ENCODE measurements around the gene TRIP12. TPM values are rescaled to one million over a fixed set of nuclear protein-coding genes. Genes with fewer than 3 reads are reported as not detected.

The TRIP12 gene
- total RNA-seq, 4 donors from 2014 or later: 156 to 182 (median 168) TPM

- H3K27me3 ChIP-seq: peaks cover 0 to 92% (median 31%) of the 10 kb centered on the region in 4 donors
- no peaks in the 10 kb centered on the region for H3K9me3 ChIP-seq
- H3K27ac ChIP-seq (replicated peaks in 1 of 4): no peak overlapping the region
- intact Hi-C loops (cut with DNase I): no loop called here
- peak overlapping the region; percentile 42 to 55 (median 46) for H3K4me3 ChIP-seq
- TF ChIP-seq EP300 (IDR thresholded peaks at IDR 0.05) (no peak), CTCF (IDR thresholded peaks at IDR 0.05) (no peak), POLR2A (IDR thresholded peaks at IDR 0.05; ENCODE audit: low read depth) (no peak), POLR2AphosphoS5 (IDR thresholded peaks at IDR 0.05) (no peak)
- no peaks in the 10 kb centered on the region for H3K36me3 ChIP-seq
- DNase-seq (ENCODE audit: extremely low spot score): no peak
- 1% methylated on average over 18 of the region's 60 CpGs for WGBS
- H3K4me1 ChIP-seq: peaks cover 16 to 28% (median 22%) of the 10 kb centered on the region in 4 donors
Measured at GRCh38 chr2:229714736-229715541, 206.9 kb downstream of the TRIP12 start.

GRCh38 chr2:229714080-229714735 lies 207.6 kb downstream of the TRIP12 start, which contains the start of gene DNER:
TSS of gene DNER (minus strand) at chr2:229714555. CDS start at chr2:229714423, 132 bp downstream.
- WGBS: 0% methylated on average over 4 of the region's 84 CpGs
- Histone ChIP-seq H3K4me3 (peak within 1 kb of the TSS; percentile 42 to 55 (median 46)), H3K36me3 (no peaks in the 10 kb centered on the region), H3K27ac (replicated peaks in 1 of 4) (no peak within 1 kb of the TSS), H3K9me3 (no peaks in the 10 kb centered on the region), H3K27me3 (peaks cover 0 to 88% (median 31%) of the 10 kb centered on the region in 4 donors), H3K4me1 (peaks cover 16 to 28% (median 22%) of the 10 kb centered on the region in 4 donors)
- no peak for DNase-seq (ENCODE audit: extremely low spot score)
- no peak for TF ChIP-seq POLR2A (IDR thresholded peaks at IDR 0.05; ENCODE audit: low read depth)
- TF ChIP-seq POLR2AphosphoS5 (IDR thresholded peaks at IDR 0.05): no peak
- TF ChIP-seq CTCF (IDR thresholded peaks at IDR 0.05): no peak
- no peak for TF ChIP-seq EP300 (IDR thresholded peaks at IDR 0.05)
- intact Hi-C loops (cut with DNase I): no loop called here

Small RNA genes lying within 50 kb of the gene (small RNA-seq; reads per million reads assigned to genes)
- gene RNU6-613P: 0 reads per million in 3 donors
- 0 reads per million in 3 donors for gene RNU6-964P

Other genes with a start within 250 kb of the TRIP12 start
- gene DNER, start 207.5 kb downstream of the TRIP12 start, total RNA-seq: 1 to 10 TPM; 2.9 to 5.3 (median 4.6) TPM
- gene FBXO36, start 494 bp upstream of the TRIP12 start, total RNA-seq: 1 to 10 TPM; 1.6 to 2.8 (median 2.6) TPM
- gene SLC16A14, start 146.9 kb upstream of the TRIP12 start, total RNA-seq: 1 to 10 TPM; 1.7 to 2.8 (median 2.3) TPM

All from esophagus muscularis mucosa (tissue), 4 donors.